Measurements from ENCODE around the gene CUL1. TPM values are rescaled to one million over a fixed set of nuclear protein-coding genes. Genes with fewer than 3 reads are reported as not detected.

The CUL1 gene
- total RNA-seq, 1 donor from 2014 or later = 48.4 TPM

DNA sequence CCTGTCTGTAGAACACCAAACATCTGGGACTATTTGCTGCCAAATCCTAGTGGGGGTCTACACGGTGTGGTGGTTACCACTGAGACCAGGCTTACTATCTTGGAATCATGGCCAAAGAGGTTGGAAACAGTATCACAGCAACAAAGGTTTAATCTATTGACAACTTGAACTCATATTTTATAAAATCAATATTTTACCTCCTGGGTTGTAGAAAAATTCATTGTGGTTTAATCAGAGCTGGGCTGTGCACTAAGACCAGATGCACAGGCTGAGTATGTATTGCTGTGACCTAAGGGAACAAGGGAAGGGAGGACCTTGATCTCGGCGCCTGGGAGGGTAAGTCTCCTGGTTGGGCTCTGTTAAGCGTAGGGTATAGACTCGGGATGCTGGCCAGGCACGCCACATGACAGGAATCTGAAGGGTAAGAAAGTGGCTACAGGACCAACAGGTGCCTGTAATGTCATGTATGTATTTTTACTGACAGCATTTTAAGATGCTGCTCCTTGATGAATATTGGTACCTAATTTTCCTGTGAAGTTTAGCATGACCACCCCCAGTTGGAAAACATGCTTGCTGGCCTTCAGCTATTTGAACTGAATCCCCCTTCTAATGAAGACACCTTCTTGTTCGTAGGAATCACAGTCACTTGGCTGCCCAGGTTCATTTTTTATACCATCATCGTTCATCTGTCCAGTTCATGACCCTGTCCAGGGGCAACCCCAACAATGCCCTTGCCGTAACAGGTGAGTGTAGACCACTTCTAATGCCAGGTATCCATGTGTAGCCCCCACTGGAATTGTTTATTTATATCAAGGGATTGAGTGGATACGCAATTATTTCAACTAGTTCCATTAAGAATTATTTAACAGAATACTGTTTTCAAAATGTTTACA is 105.9 kb downstream of the CUL1 start:
- DNase-seq (ENCODE audit: low spot score) = no peak

DNA sequence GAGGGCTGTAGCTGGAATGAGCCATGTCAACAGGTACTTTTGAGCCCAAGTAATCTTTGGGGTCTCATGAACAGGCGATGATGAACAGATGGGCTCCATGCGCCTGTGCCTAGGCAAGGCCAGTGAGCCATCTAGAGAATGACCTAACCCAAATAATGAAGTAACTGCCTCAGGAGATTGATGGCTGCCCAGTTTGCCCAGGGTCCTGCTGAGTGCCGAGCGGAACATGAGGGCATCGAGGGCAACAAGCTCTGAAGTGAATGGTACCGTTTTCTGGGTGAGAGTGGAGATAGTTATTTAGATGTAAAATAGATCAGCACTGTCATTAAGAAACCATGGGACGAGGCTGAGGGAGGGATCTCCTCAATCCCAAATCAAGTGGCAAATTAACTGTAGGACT is 107.5 kb downstream of the CUL1 start:
- no peak for DNase-seq (ENCODE audit: low spot score)

DNA sequence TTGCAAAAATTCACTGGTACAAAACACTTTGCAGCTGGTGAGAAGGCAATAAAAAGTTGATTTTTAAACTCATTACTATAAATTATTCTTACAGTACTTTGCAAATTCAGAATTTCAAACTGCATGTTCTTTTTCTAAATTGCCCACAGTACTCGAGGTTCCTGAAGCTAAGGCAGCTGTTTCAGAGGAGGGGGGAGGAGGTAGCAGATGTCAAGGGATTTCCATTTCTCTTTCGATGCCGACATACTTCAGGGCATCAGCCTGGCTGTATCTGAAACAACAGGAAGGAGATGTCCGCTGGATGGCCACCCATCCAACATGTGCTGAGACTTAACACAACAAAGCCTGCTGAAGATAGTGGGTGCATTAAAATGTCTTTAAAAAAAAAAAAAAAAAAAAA is 108.7 kb downstream of the CUL1 start:
- DNase-seq (ENCODE audit: low spot score) = no peak

DNA sequence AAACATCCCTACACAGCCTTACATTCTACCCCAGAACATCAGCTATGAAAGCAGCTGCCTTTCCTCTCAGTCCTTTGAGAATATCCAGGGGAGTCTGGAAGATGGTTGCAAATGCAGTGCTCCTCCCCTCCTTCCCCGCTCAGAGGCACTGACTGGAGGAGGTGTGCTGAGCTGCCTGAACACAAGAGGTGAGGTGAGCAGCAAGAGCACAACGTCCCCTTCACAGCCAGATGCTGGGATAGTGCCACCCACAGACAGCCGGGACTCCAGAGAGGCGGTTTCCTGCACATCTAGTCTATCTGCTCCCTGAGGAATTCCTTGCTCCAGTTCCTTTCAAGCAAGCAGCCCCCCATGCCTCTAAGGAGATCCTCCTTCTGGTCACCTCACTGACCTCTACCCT is 111.2 kb downstream of the CUL1 start:
- DNase-seq (ENCODE audit: low spot score) = no peak

DNA sequence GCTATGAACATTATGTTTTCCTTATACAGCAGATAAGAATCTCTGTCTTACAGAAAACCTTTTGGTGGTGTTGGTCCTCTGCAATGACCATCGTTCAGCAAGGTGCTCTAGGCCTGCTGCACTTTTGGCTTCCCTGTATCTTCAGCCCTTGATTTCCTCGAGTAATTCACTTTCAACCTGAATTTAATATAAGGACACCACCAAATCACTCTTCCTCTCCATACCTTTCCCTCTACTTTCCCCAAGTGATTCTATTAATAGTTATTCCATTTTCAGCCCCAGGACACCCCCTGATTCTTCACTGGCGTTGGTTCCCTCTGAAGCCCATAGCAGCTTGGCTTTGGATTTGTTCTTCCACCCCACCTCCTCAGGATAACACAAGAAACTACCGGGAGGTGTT is 113.2 kb downstream of the CUL1 start:
- no peak for DNase-seq (ENCODE audit: low spot score)

DNA sequence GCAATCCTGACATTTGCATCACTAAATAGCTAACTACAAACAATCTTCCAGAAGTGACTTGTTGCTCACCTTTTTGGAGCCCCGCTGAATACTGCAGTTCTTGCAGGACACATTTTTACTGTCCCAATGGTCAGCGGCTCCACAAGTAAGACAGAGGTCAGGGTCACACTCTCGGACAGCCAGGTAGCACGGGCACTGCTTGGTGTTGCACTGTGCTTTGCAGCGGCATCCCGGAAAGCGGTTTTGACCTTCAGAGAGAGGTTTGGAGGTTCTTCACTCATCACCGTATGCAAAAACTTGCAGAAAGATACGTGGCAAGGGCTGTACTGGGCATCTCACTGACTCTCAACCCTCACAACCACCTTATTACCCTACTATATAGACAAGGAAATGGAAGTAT is 115.2 kb downstream of the CUL1 start:
- no peak for DNase-seq (ENCODE audit: low spot score)

DNA sequence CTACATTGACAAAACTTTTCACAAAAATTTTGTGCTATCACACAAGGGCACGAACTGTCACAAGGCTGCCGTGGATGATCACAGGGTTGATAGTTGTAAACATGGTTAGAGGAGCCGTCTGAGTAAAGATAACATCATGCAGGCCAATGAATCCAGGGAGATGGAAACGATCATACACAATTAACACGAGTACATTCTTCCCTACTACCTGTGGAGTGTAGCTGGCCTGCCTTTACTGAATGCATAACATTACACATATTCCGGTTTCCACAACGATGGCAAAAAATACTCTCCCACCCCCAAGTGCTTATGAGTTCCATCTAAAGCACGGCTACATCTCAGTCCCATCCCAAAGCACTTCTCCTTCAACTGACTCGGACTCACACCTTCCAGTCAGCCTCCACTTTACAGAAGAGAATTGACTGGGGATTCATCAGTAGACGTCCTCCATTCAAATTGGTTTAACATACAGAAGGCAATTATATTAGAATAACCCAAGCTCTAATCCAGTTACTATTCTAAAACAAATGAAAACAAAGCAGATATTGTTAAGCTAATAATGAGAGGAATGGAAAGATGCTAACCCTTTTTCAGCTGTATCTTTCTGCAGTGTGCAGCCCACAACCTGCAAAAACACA is 116.3 kb downstream of the CUL1 start:
- no peak for DNase-seq (ENCODE audit: low spot score)

DNA sequence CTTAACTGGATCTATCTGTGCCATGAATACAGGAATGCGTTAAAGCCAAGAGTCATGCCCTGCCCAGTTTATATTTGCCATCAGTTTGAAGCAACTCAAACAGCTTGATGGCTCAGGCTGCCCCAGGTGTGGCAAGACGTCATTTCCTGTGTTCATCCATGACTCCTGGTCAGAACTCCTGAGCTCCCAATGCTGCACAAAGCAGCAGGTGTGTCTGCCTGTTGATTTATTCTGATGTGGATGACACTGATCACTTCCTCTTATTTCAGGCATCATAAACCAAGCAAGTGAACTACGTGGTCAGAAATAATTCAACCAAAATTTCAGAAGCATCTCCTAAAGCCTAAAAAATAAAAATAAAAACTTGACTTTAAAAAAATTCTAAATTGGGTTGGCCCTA is 116.9 kb downstream of the CUL1 start:
- DNase-seq (ENCODE audit: low spot score) = no peak

DNA sequence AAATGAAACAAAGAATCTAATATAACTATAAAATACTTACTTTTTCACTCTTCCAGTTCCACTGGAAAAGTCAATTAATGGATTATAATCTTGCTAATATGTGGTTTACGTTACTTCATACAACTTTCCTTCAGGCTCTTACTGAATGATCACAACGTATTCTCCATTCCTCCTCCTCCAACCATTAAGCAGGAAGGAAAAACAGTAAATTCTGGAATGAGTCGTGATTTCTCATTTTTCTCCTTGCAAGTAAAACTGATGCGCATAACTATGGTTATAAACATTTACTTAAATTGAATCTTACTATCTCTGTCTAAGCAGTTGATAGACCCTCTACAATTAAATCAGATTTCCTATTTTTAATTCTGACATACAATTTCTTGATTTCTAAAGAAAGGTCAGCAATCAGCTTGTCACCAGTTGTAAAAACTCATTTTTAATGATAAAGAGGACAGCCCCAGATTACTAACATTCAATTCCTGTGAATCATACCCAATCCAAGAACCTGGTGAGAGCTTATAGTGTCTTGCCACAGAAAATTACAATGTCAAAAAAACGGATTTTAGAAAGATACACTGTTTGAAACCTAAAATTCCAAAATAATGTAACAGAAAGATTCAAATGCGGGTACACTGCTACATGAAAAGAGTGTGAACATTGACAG is 121.1 kb downstream of the CUL1 start:
- no peak for DNase-seq (ENCODE audit: low spot score)

DNA sequence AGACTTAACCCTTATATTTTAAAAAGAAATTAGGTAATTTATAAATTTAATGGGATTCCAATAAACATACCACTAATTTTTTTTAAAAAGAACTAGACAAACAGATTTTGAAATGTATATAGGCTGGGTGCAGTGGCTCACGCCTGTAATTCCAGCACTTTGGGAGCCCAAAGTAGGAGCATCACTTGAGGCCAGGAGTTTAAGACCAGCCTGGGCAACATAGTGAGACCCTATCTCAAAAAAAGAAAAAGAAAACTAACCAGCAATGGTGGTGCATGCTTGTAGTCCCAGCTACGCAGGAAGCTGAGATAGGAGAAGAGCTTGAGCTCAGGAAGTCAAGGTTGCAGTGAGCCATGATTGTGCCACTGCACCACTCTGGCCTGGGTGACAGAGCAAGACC is 122.7 kb downstream of the CUL1 start:
- DNase-seq (ENCODE audit: low spot score) = no peak

DNA sequence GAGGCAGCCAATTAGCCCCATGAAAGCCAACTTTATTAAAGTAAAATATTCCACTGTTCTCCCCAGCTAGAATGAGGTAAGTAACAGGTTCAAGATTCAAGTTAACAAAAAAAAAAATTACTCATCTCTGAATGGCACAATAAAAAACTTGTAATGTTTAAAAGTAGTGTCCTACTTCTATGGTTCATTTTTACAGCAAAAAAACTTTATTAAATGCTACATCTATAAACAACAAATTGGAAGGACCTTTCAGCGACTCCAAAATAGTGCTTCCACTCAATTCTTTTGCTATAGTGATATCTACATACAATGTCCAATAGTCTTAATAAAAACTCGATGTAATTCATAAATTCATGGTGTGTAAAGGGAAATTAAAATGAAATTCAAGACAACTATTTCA is 126.2 kb downstream of the CUL1 start:
- no peak for DNase-seq (ENCODE audit: low spot score)

DNA sequence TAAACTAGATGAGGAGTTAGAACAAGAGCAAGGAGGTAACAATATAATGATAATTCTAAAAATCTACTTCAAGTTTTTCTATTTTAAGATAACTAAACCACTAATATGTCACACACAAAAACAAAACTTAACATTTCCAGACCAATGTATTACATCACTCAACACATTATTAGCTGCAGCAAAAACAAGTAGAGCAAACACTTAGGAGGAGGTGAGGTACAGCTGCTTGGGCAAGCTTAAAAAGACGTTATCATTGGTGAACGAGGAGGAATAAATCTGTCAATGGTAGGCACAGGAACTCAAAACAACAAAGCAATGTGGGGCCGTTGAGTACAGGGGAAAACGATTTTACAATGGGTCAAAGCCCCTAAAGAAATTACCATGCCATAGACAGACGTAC is 126.6 kb downstream of the CUL1 start:
- DNase-seq (ENCODE audit: low spot score) = no peak

DNA sequence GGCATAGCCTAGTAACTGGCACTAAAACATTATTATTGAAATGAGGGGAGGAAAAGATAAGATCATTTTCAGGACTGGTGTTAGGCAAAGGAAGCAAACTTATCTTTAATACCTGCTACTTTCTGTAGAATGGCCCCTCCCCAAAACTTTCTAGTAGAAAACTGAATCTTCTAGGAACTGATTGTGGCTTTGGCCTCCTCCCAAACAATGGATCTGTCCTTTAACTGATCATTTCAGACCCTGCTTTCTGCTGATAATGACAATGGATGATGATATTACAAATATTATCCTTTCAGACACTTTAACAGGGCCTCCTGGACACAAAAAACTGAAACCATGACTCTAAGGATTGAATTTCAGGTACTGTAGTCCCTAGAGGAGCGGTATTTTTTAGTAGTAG is 130.3 kb downstream of the CUL1 start:
- no peak for DNase-seq (ENCODE audit: low spot score)

DNA sequence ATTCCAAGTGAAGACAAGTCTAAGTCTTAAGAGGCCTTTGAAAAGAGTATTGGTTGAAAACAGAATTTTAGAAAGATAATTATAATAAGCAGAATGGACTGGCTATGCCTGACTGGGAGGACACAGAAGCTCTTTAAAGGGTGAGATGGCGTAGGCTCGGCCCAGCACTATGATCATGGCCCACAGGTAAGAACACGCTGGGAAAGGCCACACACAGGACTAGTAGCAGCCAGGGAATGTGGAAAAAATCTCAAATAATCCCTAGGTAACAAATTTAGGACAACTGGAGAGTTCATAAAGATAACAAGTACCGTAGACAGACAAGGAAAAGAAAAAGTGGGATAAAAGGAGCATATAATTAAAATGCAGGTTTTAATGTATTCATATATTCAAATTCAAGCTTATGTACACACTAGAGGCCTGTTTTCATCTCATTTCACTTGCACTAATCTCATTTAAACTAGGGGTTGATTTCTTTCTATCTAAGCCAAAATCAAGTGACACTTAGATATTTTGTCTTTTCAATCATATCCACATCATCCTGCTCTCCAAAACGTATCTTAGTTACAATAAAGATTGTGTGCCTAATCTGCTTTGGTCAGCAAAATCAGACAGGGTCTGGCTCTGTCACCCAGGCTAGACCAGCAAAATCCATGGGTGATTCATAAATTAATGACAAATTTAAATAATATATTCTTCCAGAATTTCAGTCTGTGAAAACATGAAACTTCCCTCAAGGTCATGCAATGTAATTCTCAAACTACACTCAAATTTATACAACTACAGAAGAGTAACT is 132.4 kb downstream of the CUL1 start:
- DNase-seq (ENCODE audit: low spot score) = no peak

DNA sequence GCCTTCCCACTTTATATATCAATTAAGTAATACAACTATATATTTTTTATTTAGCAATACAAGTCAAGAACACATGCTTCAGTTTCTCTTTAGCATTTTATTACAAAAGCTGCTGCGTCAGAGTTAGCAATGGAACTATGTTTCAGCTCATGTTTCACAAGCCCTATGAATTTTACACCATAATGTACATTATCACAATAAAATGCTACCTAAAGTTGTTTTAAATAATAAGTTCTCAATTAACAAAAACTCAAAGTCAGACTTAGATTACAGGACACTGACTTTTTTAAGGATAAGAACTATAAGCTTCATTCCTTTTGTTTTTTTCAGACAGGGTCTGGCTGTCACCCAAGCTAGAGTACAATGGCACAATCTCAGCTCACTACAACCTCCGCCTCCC is 133.1 kb downstream of the CUL1 start:
- no peak for DNase-seq (ENCODE audit: low spot score)

DNA sequence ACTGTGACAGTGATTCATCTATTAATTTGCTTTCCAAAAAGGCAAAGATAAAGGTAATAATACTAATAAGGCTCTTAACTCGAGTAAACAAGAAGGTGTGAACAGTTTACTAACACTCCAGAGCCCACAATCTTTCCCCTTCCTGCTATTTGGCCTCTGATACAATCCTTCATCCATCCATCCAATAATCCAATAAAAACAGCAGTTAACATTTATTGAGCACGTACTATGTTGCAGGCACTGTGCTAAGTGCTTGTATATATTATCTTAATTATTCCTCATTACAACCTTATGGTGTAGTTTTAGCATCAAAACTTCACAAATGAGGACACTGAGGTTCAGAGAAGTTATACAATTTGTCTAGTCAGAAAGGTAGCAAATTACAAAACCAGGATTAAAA is 135.9 kb downstream of the CUL1 start:
- no peak for DNase-seq (ENCODE audit: low spot score)

DNA sequence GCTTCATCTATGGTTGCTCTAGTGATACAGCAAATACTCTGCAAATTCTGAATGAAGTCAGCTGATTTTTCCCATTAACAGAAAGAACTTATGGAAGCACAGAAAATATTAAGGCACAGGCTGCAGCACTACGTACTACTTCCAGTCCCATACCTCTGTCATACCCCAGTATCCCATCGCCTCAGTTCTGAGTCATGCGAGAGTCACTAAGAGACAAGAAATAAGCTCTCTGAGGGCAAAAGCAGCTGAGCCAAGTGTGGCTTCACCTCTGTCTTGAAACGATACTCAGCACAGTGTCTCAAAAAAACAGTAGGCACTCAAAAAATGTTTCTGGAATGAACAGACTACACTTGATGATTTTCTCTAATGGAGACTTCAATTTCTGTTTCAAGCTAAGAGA is 137.2 kb downstream of the CUL1 start:
- DNase-seq (ENCODE audit: low spot score) = no peak

DNA sequence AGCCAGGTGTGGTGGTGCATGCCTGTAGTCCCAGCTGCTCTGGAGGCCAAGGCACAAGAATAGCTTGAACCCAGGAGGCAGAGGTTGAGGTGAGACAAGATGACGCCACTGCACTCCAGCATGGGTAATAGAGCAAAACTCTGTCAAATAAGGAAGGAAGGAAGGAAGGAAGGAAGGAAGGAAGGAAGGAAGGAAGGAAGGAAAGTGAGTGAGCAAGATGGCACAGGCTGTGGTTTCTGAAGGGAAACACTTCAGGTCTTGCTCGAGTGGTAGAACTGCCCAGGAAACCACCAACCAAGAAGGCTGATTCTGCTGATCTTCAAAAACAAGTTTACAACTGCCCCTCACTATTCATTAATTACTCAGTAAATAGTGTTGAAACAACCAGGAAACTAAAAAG is 140.2 kb downstream of the CUL1 start:
- DNase-seq (ENCODE audit: low spot score) = no peak

DNA sequence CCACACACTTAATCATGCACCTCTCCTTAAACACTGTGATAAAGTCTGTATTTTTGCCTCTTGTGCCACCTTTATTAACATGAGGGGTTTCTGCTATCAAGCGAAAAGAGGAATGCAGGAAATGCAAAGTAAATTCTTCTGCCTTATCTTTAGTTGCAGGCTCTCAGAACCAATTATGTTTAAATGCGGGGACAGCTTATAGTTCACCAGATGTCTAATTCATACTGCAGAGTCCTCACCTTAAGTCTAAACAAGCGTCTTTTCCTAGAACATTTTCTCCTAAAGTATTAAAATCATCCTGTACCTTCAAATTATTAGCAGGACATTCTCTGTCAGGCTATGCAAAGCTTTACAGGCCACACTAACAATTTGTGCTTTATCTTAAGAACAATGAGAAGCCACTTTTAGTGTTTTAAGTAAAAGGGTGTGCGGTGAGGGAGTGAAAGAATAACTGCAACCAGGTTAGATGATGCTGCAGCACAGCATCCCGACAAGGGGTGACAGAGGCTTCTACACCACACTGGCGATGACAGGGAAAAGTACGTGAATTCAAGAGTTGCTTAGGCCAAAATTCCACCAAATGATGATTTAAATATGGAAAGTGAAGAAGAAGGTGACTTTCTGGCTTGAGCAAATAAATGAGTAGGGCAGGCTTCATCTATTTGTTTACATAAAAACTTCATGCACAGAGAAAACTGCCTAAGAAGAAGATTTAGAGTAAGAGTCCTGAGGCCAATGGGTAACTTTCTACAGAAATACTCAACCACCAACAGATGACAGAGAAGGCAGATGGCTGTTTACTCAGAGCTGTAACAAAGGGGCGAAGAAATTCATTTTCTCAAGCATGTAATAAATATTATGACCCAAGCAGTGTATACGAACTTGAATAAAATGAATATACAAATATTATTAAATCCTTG is 149.4 kb downstream of the CUL1 start:
- DNase-seq (ENCODE audit: low spot score) = no peak

DNA sequence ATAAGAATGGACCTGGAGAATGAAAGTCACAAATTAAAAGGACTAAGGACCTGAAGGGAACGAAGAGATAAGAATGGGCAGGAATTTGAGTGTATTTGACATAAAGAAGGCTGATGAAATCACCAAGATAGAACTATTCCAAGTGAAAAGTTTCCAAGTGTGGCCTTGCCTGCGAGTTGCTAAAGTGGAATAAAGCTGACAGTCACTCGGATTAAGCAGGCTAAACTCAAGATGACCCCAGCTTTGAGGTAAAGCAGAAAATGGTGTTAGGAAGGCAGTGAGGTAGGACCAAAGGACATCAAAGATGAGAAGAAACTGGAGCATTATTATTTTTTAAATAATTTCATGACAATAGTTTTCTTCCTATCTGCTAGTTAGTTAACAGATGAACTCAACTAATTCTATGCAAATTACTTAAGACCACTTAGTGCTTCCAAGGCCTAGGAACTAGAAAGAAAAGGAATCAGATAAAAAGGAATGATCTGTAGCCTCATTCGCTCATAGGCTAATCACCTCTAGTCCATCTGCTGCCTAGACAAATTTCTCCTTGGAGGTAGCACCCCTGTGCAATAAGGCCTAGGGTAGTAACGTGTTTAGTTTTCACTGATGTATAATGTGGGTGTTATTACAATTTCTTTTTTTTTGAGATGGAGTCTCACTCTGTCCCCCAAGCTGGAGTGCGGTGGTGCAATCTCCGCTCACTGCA is 150.8 kb downstream of the CUL1 start:
- no peak for DNase-seq (ENCODE audit: low spot score)

Measured in ureter (tissue), 1 donor.